Activated CD4-positive, alpha-beta T cell treated with anti-CD3 and anti-CD28 coated beads, Interleukin-2, amount 50 U/mL, for 1 hour (primary cell): ENCODE measurements around the gene WASF2.

Experiments
- DNase-seq: peaks from one replicate; pipeline ENCODE4 v3.0.0-alpha.2; 2020

WASF2 gene

GRCh38 chr1:27372022-27372807, 117.8 kb downstream of the WASF2 start:
- no peak for DNase-seq

GRCh38 chr1:27368869-27369582, 120.9 kb downstream of the WASF2 start:
- DNase-seq, result no peak

- DNase-seq, result no peak
Observed at GRCh38 chr1:27367160-27367650, 122.8 kb downstream of the WASF2 start.

- peak; percentile 17 for DNase-seq
Observed at GRCh38 chr1:27366411-27367159, 123.4 kb downstream of the WASF2 start, which contains the start of gene MAP3K6. Gene MAP3K6 (minus strand): TSS chr1:27366961. CDS start chr1:27366597, 364 bp downstream.

GRCh38 chr1:27366113-27366410, 123.9 kb downstream of the WASF2 start:
- peak; percentile 63 for DNase-seq

GRCh38 chr1:27365372-27366112, 124.4 kb downstream of the WASF2 start:
- peak; percentile 74 for DNase-seq

- no peak for DNase-seq
Observed at GRCh38 chr1:27364696-27365371, 125.1 kb downstream of the WASF2 start.

- no peak for DNase-seq
Observed at GRCh38 chr1:27363766-27364695, 125.9 kb downstream of the WASF2 start.

- no peak for DNase-seq
Observed at GRCh38 chr1:27361553-27361952, 128.4 kb downstream of the WASF2 start.

- no peak for DNase-seq
Observed at GRCh38 chr1:27361044-27361402, 128.9 kb downstream of the WASF2 start.

GRCh38 chr1:27360159-27361043, 129.6 kb downstream of the WASF2 start:
- DNase-seq, result peak; percentile 48

- DNase-seq, result no peak
Observed at GRCh38 chr1:27359822-27360158, 130.2 kb downstream of the WASF2 start.

GRCh38 chr1:27358928-27359313, 131.0 kb downstream of the WASF2 start:
- no peak for DNase-seq

- DNase-seq, result no peak
Observed at GRCh38 chr1:27358038-27358927, 131.7 kb downstream of the WASF2 start.

- DNase-seq, result peak; percentile 81
Observed at GRCh38 chr1:27357281-27358037, 132.5 kb downstream of the WASF2 start.

GRCh38 chr1:27356619-27357280, 133.2 kb downstream of the WASF2 start:
- DNase-seq, result peak; percentile 33

- no peak for DNase-seq
Observed at GRCh38 chr1:27356277-27356618, 133.7 kb downstream of the WASF2 start.

- no peak for DNase-seq
Observed at GRCh38 chr1:27355683-27356082, 134.3 kb downstream of the WASF2 start.
